HepG2 (cell line): Measurements from ENCODE around the gene CENPB. TPM values are rescaled to one million over a fixed set of nuclear protein-coding genes. Genes with fewer than 3 reads are reported as not detected.

Experiments used
- AHDC1 ChIP-seq: sonication (generic); formaldehyde crosslinking; IDR thresholded peaks from 2 replicates; pipeline ENCODE4 v1.5.1; 2020; ENCODE audit warnings: mild to moderate bottlenecking, missing genetic modification reagents, borderline replicate concordance
- ATF4 ChIP-seq, 2 experiments: fragments of 450-650 bp in 1 of 2; sonication (generic) in 1 of 2; formaldehyde crosslinking; IDR thresholded peaks; 2 replicates each; pipeline versions ENCODE4 v1.5.0 to v1.8.0; 2020 to 2022; ENCODE audit warnings: mild to moderate bottlenecking in 1 of 2, missing genetic modification reagents in 1 of 2
- ATF5 ChIP-seq: sonication (generic); formaldehyde crosslinking; IDR thresholded peaks from 2 replicates; pipeline ENCODE4 v1.4.0; 2020; ENCODE audit warnings: mild to moderate bottlenecking, low read depth, missing genetic modification reagents
- FOSL1 ChIP-seq: sonication (generic); formaldehyde crosslinking; IDR thresholded peaks from 2 replicates; pipeline ENCODE4 v1.9.0; 2021; ENCODE audit warnings: missing genetic modification reagents, borderline replicate concordance
- HMG20B ChIP-seq: conservative IDR thresholded peaks from 2 replicates; pipeline ENCODE4 v1.6.1; 2016; ENCODE audit warnings: missing genetic modification reagents, missing compliant biosample characterization
- IKZF5 ChIP-seq: IDR thresholded peaks from 2 replicates; pipeline ENCODE4 v1.6.1; 2018; ENCODE audit warnings: missing genetic modification reagents, mild to moderate bottlenecking, missing compliant biosample characterization
- KMT2A ChIP-seq: sonication (generic); formaldehyde crosslinking; IDR thresholded peaks from 2 replicates; pipeline ENCODE4 v1.4.0; 2020; ENCODE audit warnings: missing genetic modification reagents
- NFIB ChIP-seq: sonication (generic); formaldehyde crosslinking; IDR thresholded peaks from 2 replicates; pipeline ENCODE4 v1.9.0; 2021; ENCODE audit warnings: missing genetic modification reagents, mild to moderate bottlenecking, borderline replicate concordance
- SSRP1 ChIP-seq: IDR thresholded peaks from 2 replicates; pipeline ENCODE4 v1.6.1; 2016; ENCODE audit warnings: control low read depth
- U2AF2 ChIP-seq: fragments of 200-400 bp; formaldehyde crosslinking; IDR thresholded peaks from 2 replicates; pipeline ENCODE4 v1.6.1; 2017; ENCODE audit warnings: low read depth, mild to moderate bottlenecking, low read length
- ZBTB26 ChIP-seq: IDR thresholded peaks from 2 replicates; pipeline ENCODE4 v1.6.1; 2016; ENCODE audit warnings: missing compliant biosample characterization, missing genetic modification reagents, borderline replicate concordance
- ZMAT5 ChIP-seq: sonication (generic); formaldehyde crosslinking; IDR thresholded peaks from 2 replicates; pipeline ENCODE4 v1.5.0; 2020; ENCODE audit warnings: mild to moderate bottlenecking, low read depth, missing genetic modification reagents, borderline replicate concordance
- ZNF317 ChIP-seq: sonication (generic); formaldehyde crosslinking; IDR thresholded peaks from 2 replicates; pipeline ENCODE4 v1.5.0; 2020; ENCODE audit warnings: mild to moderate bottlenecking, missing genetic modification reagents
- ZNF710 ChIP-seq: sonication (generic); formaldehyde crosslinking; IDR thresholded peaks from 2 replicates; pipeline ENCODE4 v1.5.0; 2020; ENCODE audit warnings: mild to moderate bottlenecking, missing genetic modification reagents, borderline replicate concordance
- ZNF737 ChIP-seq: sonication (generic); formaldehyde crosslinking; IDR thresholded peaks from 2 replicates; pipeline ENCODE4 v1.5.0; 2020; ENCODE audit warnings: missing genetic modification reagents, mild to moderate bottlenecking, borderline replicate concordance
- polyA plus RNA-seq, 8 experiments: library from polyadenylated mRNA; depleted of rRNA in 3 of 8; stranded (reverse) in 7 of 8; unstranded in 1 of 8; fragments of >200 nt; fragmentation: Illumina TruSeq in 4 of 8; extraction: Trizol in 4 of 8; gene quantifications; 2 replicates each; pipeline versions ENCODE4 v1.2.1 to v1.2.3, GENCODE V29; 2011 to 2016; ENCODE audit warnings: low read depth in 4 of 8, missing spikeins in 1 of 8, mixed read lengths in 1 of 8; ENCODE audit not compliant: insufficient read depth in 1 of 8
- total RNA-seq, 5 experiments: library from RNA; depleted of rRNA; stranded (reverse); fragments of >200 nt; fragmentation: Illumina TruSeq; extraction: Trizol; gene quantifications; 2 replicates each; pipeline ENCODE4 v1.2.3, GENCODE V29; 2016; ENCODE audit warnings: low read depth in 1 of 5

CENPB gene
- total and polyA plus RNA-seq, 2 of the 13 experiments (the other 11 are each of a cell fraction or from before 2014, with no cell fraction given) = 10.4 to 54.5 TPM

GRCh38 chr20:3781153-3781910 is 5.2 kb downstream of the CENPB start, which contains the start of gene SPEF1 (continued):
- TF ChIP-seq ZNF710 (CRISPR knock-in tag) (no peak), ZMAT5 (CRISPR knock-in tag) (no peak), IKZF5 (CRISPR knock-in tag) (peak; percentile 65; the same call in 1 of the 2 replicates), ZNF737 (CRISPR knock-in tag) (no peak), AHDC1 (CRISPR knock-in tag) (no peak), HMG20B (CRISPR knock-in tag) (no peak), NFIB (no peak), SSRP1 (CRISPR knock-in tag) (peak; percentile 81; the same call in 1 of the 2 replicates), ATF4 (CRISPR knock-in tag; IDR thresholded peaks at IDR 0.05) (no peak), ATF5 (CRISPR knock-in tag) (no peak), ZBTB26 (CRISPR knock-in tag) (no peak; the same call in 1 of the 2 replicates), ZNF317 (CRISPR knock-in tag) (0 out of 2 replicates have a peak, but pooled peaks have one; percentile 18), KMT2A (CRISPR knock-in tag) (no peak), U2AF2 (no peak), FOSL1 (CRISPR knock-in tag) (no peak)
